ENCODE measurements around the gene CD69. TPM values are rescaled to one million over a fixed set of nuclear protein-coding genes. Genes with fewer than 3 reads are reported as not detected.
"Not testable (repeated sequence)": the region's sequence is repeated elsewhere in the genome, so short reads cannot be mapped to it uniquely, and the experiment has no call there.

The CD69 gene
- total RNA-seq, 2 experiments from 2014 or later = 631 to 659 TPM

GRCh38 chr12:9742661-9743060, 18.0 kb downstream of the CD69 start:
- ChIA-PET POLR2A (interaction anchor here (0.6 to 5.9 kb wide), 36 partner anchors 8 to 215 kb away, joined by 3 to 198 read pairs (median 6); partner anchors contain the start of genes CD69, CLEC2B and CLEC2D), CTCF (interaction anchor here (0.8 to 2.8 kb wide), 31 partner anchors 9 to 411 kb away, joined by 3 to 28 read pairs (median 5); partner anchors contain the start of genes CD69, CLEC2B and CLEC2D)
- peak overlapping the region; percentile 88 for H3K4me3 Mint-ChIP-seq
- H3K27me3 Mint-ChIP-seq = no peaks in the 10 kb centered on the region
- Histone ChIP-seq H3K4me1 (ENCODE audit: insufficient read depth, low read length) (peaks cover 37% of the 10 kb centered on the region), H3K9me3 (ENCODE audit: control insufficient read depth in 1 of 2, insufficient read depth in 1 of 2, low read length in 2 of 2) (peaks cover 0 to 3% of the 10 kb centered on the region in 2 experiments), H3K4me3 (ENCODE audit: low read length) (peak overlapping the region; percentile 18), H3K27me3 (ENCODE audit: control insufficient read depth in 1 of 2, insufficient read depth in 2 of 2, low read length in 2 of 2) (no peaks in the 10 kb centered on the region), H3K27ac (ENCODE audit: low read depth in 1 of 2, low read length in 2 of 2) (peak overlapping the region; percentile 46 to 75), H3K36me3 (ENCODE audit: insufficient read depth, low read length) (no peaks in the 10 kb centered on the region)
- H3K36me3 Mint-ChIP-seq (ENCODE audit: low read depth) = no peaks in the 10 kb centered on the region
- peak; percentile 73 for ATAC-seq (ENCODE audit: poor library complexity)
- intact Hi-C loops (cut with DNase I, micrococcal nuclease) = loop anchor here in 1 of 2 experiments (1.0 to 2.0 kb wide), 4 partner anchors 19 to 108 kb away; no protein-coding TSS in a partner anchor
- peak overlapping the region; percentile 91 for H3K27ac Mint-ChIP-seq
- TF ChIP-seq CTCF (IDR thresholded peaks at IDR 0.05) = no peak
- H3K4me1 Mint-ChIP-seq (ENCODE audit: low read depth) = peaks cover 61% of the 10 kb centered on the region
- H3K9me3 Mint-ChIP-seq = no peaks in the 10 kb centered on the region
- DNase-seq = peak; percentile 25 to 83 (median 48)

GRCh38 chr12:9741726-9742125, 19.0 kb downstream of the CD69 start:
- TF ChIP-seq CTCF (IDR thresholded peaks at IDR 0.05) = no peak
- Mint-ChIP-seq H3K27ac (peak overlapping the region; percentile 91), H3K36me3 (ENCODE audit: low read depth) (no peaks in the 10 kb centered on the region), H3K4me3 (peak overlapping the region; percentile 78), H3K27me3 (no peaks in the 10 kb centered on the region), H3K4me1 (ENCODE audit: low read depth) (peaks cover 70% of the 10 kb centered on the region), H3K9me3 (no peaks in the 10 kb centered on the region)
- intact Hi-C loops (cut with DNase I, micrococcal nuclease) = loop anchor here in 1 of 2 experiments (1.0 to 2.0 kb wide), 5 partner anchors 20 to 107 kb away; no protein-coding TSS in a partner anchor
- H3K27me3 ChIP-seq (ENCODE audit: control insufficient read depth in 1 of 2, insufficient read depth in 2 of 2, low read length in 2 of 2) = no peaks in the 10 kb centered on the region
- H3K4me1 ChIP-seq (ENCODE audit: insufficient read depth, low read length) = peaks cover 37% of the 10 kb centered on the region
- ChIA-PET CTCF (interaction anchor here (0.9 to 2.8 kb wide), 10 partner anchors 10 to 126 kb away, joined by 3 to 28 read pairs (median 5); partner anchors contain the start of gene CLEC2D), POLR2A (interaction anchor here (0.7 to 5.9 kb wide), 25 partner anchors 9 to 791 kb away, joined by 3 to 198 read pairs (median 7); partner anchors contain the start of genes CD69, CLEC2B, CLEC2D and GABARAPL1)
- no peaks in the 10 kb centered on the region for H3K36me3 ChIP-seq (ENCODE audit: insufficient read depth, low read length)
- peaks cover 0 to 3% of the 10 kb centered on the region in 2 experiments for H3K9me3 ChIP-seq (ENCODE audit: control insufficient read depth in 1 of 2, insufficient read depth in 1 of 2, low read length in 2 of 2)
- DNase-seq = peak; percentile 38 to 94 (median 64)
- ATAC-seq (ENCODE audit: poor library complexity) = peak; percentile 65
- H3K4me3 ChIP-seq (ENCODE audit: low read length) = no peak overlapping the region
- peak overlapping the region; percentile 46 to 75 for H3K27ac ChIP-seq (ENCODE audit: low read depth in 1 of 2, low read length in 2 of 2)

GRCh38 chr12:9740106-9740750, 20.5 kb downstream of the CD69 start:
- H3K27ac Mint-ChIP-seq = peak overlapping the region; percentile 91
- H3K27me3 Mint-ChIP-seq = no peaks in the 10 kb centered on the region
- ChIA-PET CTCF (interaction anchor here (2.8 kb wide), 1 partner anchor 11 kb away, joined by 28 read pairs; no protein-coding TSS in a partner anchor), POLR2A (interaction anchor here (1.6 to 5.9 kb wide), 3 partner anchors 17 to 90 kb away, joined by 3 to 198 read pairs (median 192); partner anchors contain the start of gene CD69)
- Histone ChIP-seq H3K27me3 (ENCODE audit: control insufficient read depth in 1 of 2, insufficient read depth in 2 of 2, low read length in 2 of 2) (no peaks in the 10 kb centered on the region), H3K4me1 (ENCODE audit: insufficient read depth, low read length) (peaks cover 37% of the 10 kb centered on the region), H3K9me3 (ENCODE audit: control insufficient read depth in 1 of 2, insufficient read depth in 1 of 2, low read length in 2 of 2) (peaks cover 0 to 3% of the 10 kb centered on the region in 2 experiments), H3K27ac (ENCODE audit: low read depth in 1 of 2, low read length in 2 of 2) (peak overlapping the region in 1 of 2 donors; percentile 38), H3K4me3 (ENCODE audit: low read length) (no peak overlapping the region), H3K36me3 (ENCODE audit: insufficient read depth, low read length) (no peaks in the 10 kb centered on the region)
- intact Hi-C loops (cut with DNase I, micrococcal nuclease) = loop anchor here in 1 of 2 experiments (2.0 kb wide), 1 partner anchor 31 kb away; no protein-coding TSS in a partner anchor
- H3K36me3 Mint-ChIP-seq (ENCODE audit: low read depth) = no peaks in the 10 kb centered on the region
- TF ChIP-seq CTCF (IDR thresholded peaks at IDR 0.05) = no peak
- peak in 5 of 14 experiments; percentile 16 to 71 (median 58) for DNase-seq
- ATAC-seq (ENCODE audit: poor library complexity) = peak; percentile 12
- H3K4me3 Mint-ChIP-seq = peak overlapping the region; percentile 68
- peaks cover 76% of the 10 kb centered on the region for H3K4me1 Mint-ChIP-seq (ENCODE audit: low read depth)
- H3K9me3 Mint-ChIP-seq = no peaks in the 10 kb centered on the region

GRCh38 chr12:9739404-9740105, 21.1 kb downstream of the CD69 start:
- peak in 1 of 14 experiments; percentile 51 for DNase-seq
- H3K36me3 Mint-ChIP-seq (ENCODE audit: low read depth); H3K27me3 ChIP-seq (ENCODE audit: control insufficient read depth in 1 of 2, insufficient read depth in 2 of 2, low read length in 2 of 2); H3K36me3 ChIP-seq (ENCODE audit: insufficient read depth, low read length); H3K4me3 Mint-ChIP-seq; H3K9me3 ChIP-seq (ENCODE audit: control insufficient read depth in 1 of 2, insufficient read depth in 1 of 2, low read length in 2 of 2); H3K4me3 ChIP-seq (ENCODE audit: low read length); ATAC-seq (ENCODE audit: poor library complexity); H3K27me3 Mint-ChIP-seq; H3K9me3 Mint-ChIP-seq: not testable (repeated sequence)
- ChIA-PET CTCF (interaction anchor here (0.8 kb wide), 1 partner anchor 31 kb away, joined by 3 read pairs; no protein-coding TSS in a partner anchor), POLR2A (interaction anchor here (0.6 to 5.9 kb wide), 7 partner anchors 18 to 185 kb away, joined by 3 to 198 read pairs (median 3); partner anchors contain the start of gene CD69)
- Histone ChIP-seq H3K27ac (ENCODE audit: low read depth in 1 of 2, low read length in 2 of 2) (peak overlapping the region in 1 of 2 donors; percentile 38), H3K4me1 (ENCODE audit: insufficient read depth, low read length) (peaks cover 37% of the 10 kb centered on the region)
- Mint-ChIP-seq H3K4me1 (ENCODE audit: low read depth) (peaks cover 70% of the 10 kb centered on the region), H3K27ac (peak overlapping the region; percentile 91)
- intact Hi-C loops (cut with DNase I, micrococcal nuclease) = loop anchor here in 1 of 2 experiments (2.0 kb wide), 1 partner anchor 31 kb away; no protein-coding TSS in a partner anchor

Measured in CD4-positive, alpha-beta T cell (primary cell).